Panc1 (cell line): Measurements from ENCODE around the gene MAGI2. TPM values are rescaled to one million over a fixed set of nuclear protein-coding genes. Genes with fewer than 3 reads are reported as not detected.

Experiments used
- ATAC-seq: fragments of 200-7000 bp; cut with Tn5 transposase; 2 replicates; pipeline ENCODE4 v1.9.1; 2020; ENCODE audit warnings: mild to moderate bottlenecking, moderate library complexity
- BruUV-seq: library from RNA; stranded (reverse); fragments of 400-500 nt; replicated peaks from 2 replicates; lab custom pipeline; 2021; lab: Mats Ljungman, UMichigan
- CTCF ChIA-PET: fragments of 300-600 bp; sonication (Branson Sonifier 250); formaldehyde crosslinking; loops from one replicate; lab custom pipeline; 2022; ENCODE audit warnings: antibody characterized with exemption; lab: Charles Lee
- POLR2A ChIA-PET: fragments of 300-600 bp; sonication (Branson Sonifier 250); formaldehyde crosslinking; loops from one replicate; lab custom pipeline; 2022; ENCODE audit warnings: antibody characterized with exemption; lab: Charles Lee
- DNase-seq: peaks from one replicate; pipeline ENCODE4 v3.0.0-alpha.2; 2010; ENCODE audit warnings: low read depth, low spot score
- H3K27ac ChIP-seq: 2 replicates; pipeline ENCODE4 v1.5.1; 2011; ENCODE audit warnings: mild to moderate bottlenecking, low read length, inconsistent platforms
- H3K27me3 ChIP-seq: fragments of 200-500 bp; sonication (Bioruptor generic); 2 replicates; pipeline ENCODE4 v1.6.0; 2014; ENCODE audit warnings: low read length, inconsistent platforms; ENCODE audit not compliant: control insufficient read depth, insufficient read depth
- H3K36me3 ChIP-seq: fragments of 200-500 bp; sonication (Bioruptor generic); 2 replicates; pipeline ENCODE4 v1.5.1; 2014; ENCODE audit warnings: inconsistent platforms, mild to moderate bottlenecking, low read length, moderate library complexity; ENCODE audit not compliant: control insufficient read depth, insufficient read depth
- H3K4me1 ChIP-seq: 2 replicates; pipeline ENCODE4 v1.5.1; 2011; ENCODE audit warnings: inconsistent platforms, mild to moderate bottlenecking, low read length, moderate library complexity; ENCODE audit not compliant: control insufficient read depth, insufficient read depth
- H3K4me3 ChIP-seq, 2 experiments: 2 replicates each; pipeline ENCODE4 v1.5.1; 2011 to 2012; ENCODE audit warnings: low read depth in 2 of 2, low read length in 2 of 2, mild to moderate bottlenecking in 2 of 2, inconsistent platforms in 1 of 2, moderate library complexity in 1 of 2
- H3K9me3 ChIP-seq: fragments of 200-500 bp; sonication (Bioruptor generic); 2 replicates; pipeline ENCODE4 v1.5.1; 2014; ENCODE audit warnings: low read depth, mild to moderate bottlenecking, inconsistent platforms, low read length, moderate library complexity; ENCODE audit not compliant: control insufficient read depth, insufficient read depth
- CTCF ChIP-seq: fragments of 450-650 bp; IDR thresholded peaks from 2 replicates; pipeline ENCODE4 v1.5.1; 2017; ENCODE audit warnings: mild to moderate bottlenecking
- POLR2AphosphoS5 ChIP-seq: IDR thresholded peaks from 2 replicates; pipeline ENCODE4 v1.6.1; 2012; ENCODE audit warnings: mild to moderate bottlenecking, low read depth, low read length, moderate library complexity
- SIN3A ChIP-seq: IDR thresholded peaks from 2 replicates; pipeline ENCODE4 v1.6.1; 2012; ENCODE audit warnings: low read depth, mild to moderate bottlenecking, low read length, moderate library complexity, borderline replicate concordance; ENCODE audit not compliant: insufficient read depth
- TCF7L2 ChIP-seq: IDR thresholded peaks from 2 replicates; pipeline ENCODE4 v1.6.1; 2011; ENCODE audit warnings: mild to moderate bottlenecking, low read depth, low read length, inconsistent platforms
- in situ Hi-C: cut with HindIII; loops from 2 replicates; pipeline ENCODE4 v1.10.0; 2016; ENCODE audit warnings: low sequenced_read_pairs, low pct_unique_long_range_greater_than_20kb
- intact Hi-C: fragments of 100-400 bp; cut with micrococcal nuclease; formaldehyde crosslinking; loops from one replicate; pipeline ENCODE4 v1.10.0; 2022; ENCODE audit not compliant: unreplicated experiment
- total RNA-seq: library from RNA; stranded (reverse); gene quantifications from one replicate; pipeline ENCODE4 v1.2.1, GENCODE V29; 2021; ENCODE audit not compliant: unreplicated experiment
- TF ChIP-seq, protein P1 (sequence below), 2 experiments: IDR thresholded peaks; 2 replicates each; pipeline ENCODE4 v1.6.1; 2011 to 2012; ENCODE audit warnings: low read depth in 2 of 2, control low read depth in 1 of 2, low read length in 1 of 2, mild to moderate bottlenecking in 1 of 2, moderate library complexity in 1 of 2; ENCODE audit not compliant: insufficient read depth in 1 of 2

Gene MAGI2
- total RNA-seq, 1 experiment from 2014 or later = 5.4 TPM

GRCh38 chr7:79180533-79180932 lies 272.9 kb downstream of the MAGI2 start:
- Histone ChIP-seq H3K4me1 (peaks cover 6% of the 10 kb centered on the region; the same call in 1 of the 2 replicates), H3K27ac (no peak overlapping the region), H3K4me3 (no peak overlapping the region), H3K9me3 (no peaks in the 10 kb centered on the region), H3K27me3 (no peaks in the 10 kb centered on the region), H3K36me3 (no peaks in the 10 kb centered on the region)
- intact Hi-C loops = no loop called here
- no peak for DNase-seq
- POLR2A ChIA-PET = no interaction called here
- CTCF ChIA-PET = no interaction called here
- BruUV-seq = no TSS peak
- TF ChIP-seq TCF7L2 = no peak
- TF ChIP-seq CTCF = no peak
- TF ChIP-seq SIN3A = no peak
- no peak for TF ChIP-seq POLR2AphosphoS5
- TF ChIP-seq, protein P1, sequence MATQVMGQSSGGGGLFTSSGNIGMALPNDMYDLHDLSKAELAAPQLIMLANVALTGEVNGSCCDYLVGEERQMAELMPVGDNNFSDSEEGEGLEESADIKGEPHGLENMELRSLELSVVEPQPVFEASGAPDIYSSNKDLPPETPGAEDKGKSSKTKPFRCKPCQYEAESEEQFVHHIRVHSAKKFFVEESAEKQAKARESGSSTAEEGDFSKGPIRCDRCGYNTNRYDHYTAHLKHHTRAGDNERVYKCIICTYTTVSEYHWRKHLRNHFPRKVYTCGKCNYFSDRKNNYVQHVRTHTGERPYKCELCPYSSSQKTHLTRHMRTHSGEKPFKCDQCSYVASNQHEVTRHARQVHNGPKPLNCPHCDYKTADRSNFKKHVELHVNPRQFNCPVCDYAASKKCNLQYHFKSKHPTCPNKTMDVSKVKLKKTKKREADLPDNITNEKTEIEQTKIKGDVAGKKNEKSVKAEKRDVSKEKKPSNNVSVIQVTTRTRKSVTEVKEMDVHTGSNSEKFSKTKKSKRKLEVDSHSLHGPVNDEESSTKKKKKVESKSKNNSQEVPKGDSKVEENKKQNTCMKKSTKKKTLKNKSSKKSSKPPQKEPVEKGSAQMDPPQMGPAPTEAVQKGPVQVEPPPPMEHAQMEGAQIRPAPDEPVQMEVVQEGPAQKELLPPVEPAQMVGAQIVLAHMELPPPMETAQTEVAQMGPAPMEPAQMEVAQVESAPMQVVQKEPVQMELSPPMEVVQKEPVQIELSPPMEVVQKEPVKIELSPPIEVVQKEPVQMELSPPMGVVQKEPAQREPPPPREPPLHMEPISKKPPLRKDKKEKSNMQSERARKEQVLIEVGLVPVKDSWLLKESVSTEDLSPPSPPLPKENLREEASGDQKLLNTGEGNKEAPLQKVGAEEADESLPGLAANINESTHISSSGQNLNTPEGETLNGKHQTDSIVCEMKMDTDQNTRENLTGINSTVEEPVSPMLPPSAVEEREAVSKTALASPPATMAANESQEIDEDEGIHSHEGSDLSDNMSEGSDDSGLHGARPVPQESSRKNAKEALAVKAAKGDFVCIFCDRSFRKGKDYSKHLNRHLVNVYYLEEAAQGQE (IDR thresholded peaks at IDR 0.05; ENCODE audit: insufficient read depth in 1 of 2, low read depth in 2 of 2, low read length in 1 of 2) = no peak
- no peak for ATAC-seq
- in situ Hi-C loops = no loop called here

DNA sequence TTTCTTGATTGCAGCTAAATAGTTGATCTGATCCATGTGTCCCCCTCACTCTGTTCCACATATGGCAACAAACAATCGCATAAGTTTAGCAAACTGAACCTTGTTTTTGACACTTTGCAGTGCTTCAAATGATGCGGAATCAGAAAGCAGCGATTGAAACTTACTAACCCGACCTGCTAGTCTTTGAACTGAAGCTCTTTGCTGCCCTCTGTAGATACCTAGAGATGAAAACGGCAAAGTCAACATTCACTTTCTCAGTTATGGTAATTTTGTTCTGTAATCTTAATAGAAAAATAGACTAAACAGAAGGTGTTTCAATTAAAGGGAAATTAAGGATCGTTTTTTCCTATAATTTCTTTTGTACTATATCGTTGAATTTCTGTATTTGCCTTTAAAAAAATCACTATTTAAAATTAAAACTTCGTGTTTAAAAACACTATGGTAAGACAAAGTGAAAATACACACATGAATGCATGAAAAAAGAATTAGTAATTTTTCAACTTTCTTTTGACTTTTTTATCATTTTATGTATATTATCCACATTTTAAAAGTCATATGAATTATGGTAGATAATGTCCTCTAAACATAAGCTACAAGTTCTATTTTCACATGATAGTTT lies 276.5 kb downstream of the MAGI2 start:
- ATAC-seq = peak; percentile 66; the same call in 1 of the 2 replicates
- no peaks in the 10 kb centered on the region for H3K36me3 ChIP-seq
- intact Hi-C loops (loop anchor here (2.0 to 10.0 kb wide), 4 partner anchors 222 to 1152 kb away; no protein-coding TSS in a partner anchor), in situ Hi-C loops (no loop called here)
- no peaks in the 10 kb centered on the region for H3K27me3 ChIP-seq
- H3K4me1 ChIP-seq = peaks cover 6% of the 10 kb centered on the region; the same call in 1 of the 2 replicates
- DNase-seq = peak; percentile 35
- peak; percentile 76 for TF ChIP-seq CTCF
- TF ChIP-seq TCF7L2 = no peak
- ChIA-PET POLR2A (no interaction called here), CTCF (interaction anchor here (0.6 kb wide), 1 partner anchor 106 kb away, joined by 3 read pairs; no protein-coding TSS in a partner anchor)
- H3K4me3 ChIP-seq = peak overlapping the region in 1 of 2 experiments; percentile 9; a peak in 1 of 4 replicates
- no peak overlapping the region; the same call in 1 of the 2 replicates for H3K27ac ChIP-seq
- no TSS peak for BruUV-seq
- H3K9me3 ChIP-seq = no peaks in the 10 kb centered on the region
